Measurements from ENCODE around the gene CCDC157. TPM values are rescaled to one million over a fixed set of nuclear protein-coding genes. Genes with fewer than 3 reads are reported as not detected.

Gene CCDC157
- total and polyA plus RNA-seq, 9 of the 15 experiments (the other 6 are each of a cell fraction or from before 2014, with no cell fraction given) = 0.04 to 1.3 (median 0.68) TPM

GRCh38 chr22:30375312-30375849 lies 18.6 kb downstream of the CCDC157 start:
- H3K9me3 ChIP-seq (replicated peaks; ENCODE audit: control insufficient read depth, insufficient read depth, low read depth, low read length) = no peaks in the 10 kb centered on the region
- H2AFZ ChIP-seq (ENCODE audit: low read depth, low read length) = no peak overlapping the region
- H3K36me3 ChIP-seq (ENCODE audit: control insufficient read depth, insufficient read depth, low read length) = no peaks in the 10 kb centered on the region
- 52% methylated on average over 10 of the region's 13 CpGs for WGBS (ENCODE audit: insufficient coverage, low coverage, missing lambda C conversion rate)
- H3K4me3 ChIP-seq = no peak overlapping the region
- H3K9me1 ChIP-seq (ENCODE audit: control insufficient read depth, insufficient read depth, low read length) = no peaks in the 10 kb centered on the region
- no peaks in the 10 kb centered on the region for H3K27me3 ChIP-seq (ENCODE audit: control insufficient read depth in 2 of 2, insufficient read depth in 2 of 2, low read length in 2 of 2)
- ATAC-seq (no peak), DNase-seq (ENCODE audit: extremely low read depth in 1 of 4, low spot score in 3 of 4) (no peak), FAIRE-seq (no peak)
- ChIA-PET CTCF (ENCODE audit: low intra/inter-chr PET ratio) (no interaction called here), POLR2A (interaction anchor here (0.6 kb wide), 2 partner anchors 9 to 120 kb away, joined by 4 read pairs; no protein-coding TSS in a partner anchor)
- in situ Hi-C loops (cut with MboI) = loop anchor here (5.0 to 25.0 kb wide), 2 partner anchors 93 to 263 kb away; no protein-coding TSS in a partner anchor
- TF ChIP-seq RBM17 (IDR thresholded peaks at IDR 0.05; ENCODE audit: borderline replicate concordance, low read depth, low read length) = no peak
- TF ChIP-seq POLR2AphosphoS5 (IDR thresholded peaks at IDR 0.05; ENCODE audit: control insufficient read depth, insufficient read depth, low read depth, low read length) = no peak
- no peak for TF ChIP-seq PHF21A (IDR thresholded peaks at IDR 0.05; ENCODE audit: borderline replicate concordance, low read depth)
- TF ChIP-seq GTF2E2 (tag; IDR thresholded peaks at IDR 0.05) = no peak
- no peak for TF ChIP-seq MIER1 (IDR thresholded peaks at IDR 0.05; ENCODE audit: low read depth)
- TF ChIP-seq KLF6 (CRISPR knock-in tag; IDR thresholded peaks at IDR 0.05; ENCODE audit: borderline replicate concordance) = no peak
- TF ChIP-seq ZNF707 (CRISPR knock-in tag; conservative IDR thresholded peaks at IDR 0.05) = no peak
- no peak for TF ChIP-seq ZNF766 (CRISPR knock-in tag; conservative IDR thresholded peaks at IDR 0.05)
- no peak for TF ChIP-seq CREB1 (IDR thresholded peaks at IDR 0.05)
- no peak for TF ChIP-seq CREB1 (CRISPR knock-in tag; IDR thresholded peaks at IDR 0.05)
- TF ChIP-seq SIRT6 (IDR thresholded peaks at IDR 0.05; ENCODE audit: low read depth, low read length) = no peak
- no peak for TF ChIP-seq POU5F1 (IDR thresholded peaks at IDR 0.05; ENCODE audit: borderline replicate concordance, low read depth, low read length, partially characterized antibody)
- TF ChIP-seq ZNF511 (CRISPR knock-in tag; IDR thresholded peaks at IDR 0.05) = no peak
- TF ChIP-seq ZZZ3 (IDR thresholded peaks at IDR 0.05) = no peak
- TF ChIP-seq ZNF140 (CRISPR knock-in tag; IDR thresholded peaks at IDR 0.05) = no peak
- TF ChIP-seq PRMT5 (CRISPR knock-in tag; IDR thresholded peaks at IDR 0.05) = no peak
- no peak for TF ChIP-seq CHD2 (IDR thresholded peaks at IDR 0.05; ENCODE audit: low read depth, low read length)
- TF ChIP-seq ZNF696 (CRISPR knock-in tag; conservative IDR thresholded peaks at IDR 0.05) = no peak
- no peak for TF ChIP-seq NONO (IDR thresholded peaks at IDR 0.05; ENCODE audit: low read depth in 2 of 2, low read length in 1 of 2)
- TF ChIP-seq, protein P1, sequence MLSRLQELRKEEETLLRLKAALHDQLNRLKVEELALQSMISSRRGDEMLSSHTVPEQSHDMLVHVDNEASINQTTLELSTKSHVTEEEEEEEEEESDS (CRISPR knock-in tag; IDR thresholded peaks at IDR 0.05) = no peak
- TF ChIP-seq ZSCAN32 (CRISPR knock-in tag; IDR thresholded peaks at IDR 0.05) = no peak
- H3K9ac ChIP-seq (ENCODE audit: insufficient read depth in 1 of 2, low read depth in 2 of 2, low read length in 2 of 2) = no peak overlapping the region
- BruUV-seq (replicated peaks) = no TSS peak
- H3K4me1 ChIP-seq (replicated peaks in 1 of 2; ENCODE audit: control insufficient read depth in 2 of 2, insufficient read depth in 2 of 2, low read length in 2 of 2) = peaks cover 0 to 10% of the 10 kb centered on the region in 2 experiments; a peak in 2 of 5 replicates
- no peaks in the 10 kb centered on the region for H4K20me1 ChIP-seq (replicated peaks; ENCODE audit: control insufficient read depth, insufficient read depth, low read length)
- H3K27ac ChIP-seq (ENCODE audit: extremely low read depth, low read depth, low read length) = no peak overlapping the region
- no peaks in the 10 kb centered on the region for H3K79me2 ChIP-seq (ENCODE audit: control insufficient read depth, insufficient read depth, low read length)
- no peak overlapping the region for H3K4me2 ChIP-seq (ENCODE audit: insufficient read depth, low read length)
- intact Hi-C loops (cut with micrococcal nuclease) = no loop called here
